SH-SY5Y (cell line): ENCODE measurements around the gene CRYZL1.

Experiments
- GATA2 ChIP-seq: IDR thresholded peaks from 2 replicates; pipeline ENCODE4 v1.6.1; 2011; ENCODE audit warnings: mild to moderate bottlenecking, low read depth, low read length
- GATA3 ChIP-seq: IDR thresholded peaks from 2 replicates; pipeline ENCODE4 v1.6.1; 2011; ENCODE audit warnings: low read depth, mild to moderate bottlenecking, low read length, moderate library complexity

- TF ChIP-seq GATA3 (no peak), GATA2 (no peak)
Measured at GRCh38 chr21:33542640-33543504, 98.7 kb downstream of the CRYZL1 start, which contains the start of gene SON.
